CD4-positive, alpha-beta T cell treated with Interleukin-15 for 4 hours (primary cell): Measurements from ENCODE around the gene FARS2.

Source experiments
- DNase-seq: peaks from one replicate; pipeline ENCODE4 v3.0.0-alpha.2; 2020; ENCODE audit warnings: low spot score

The FARS2 gene

DNA sequence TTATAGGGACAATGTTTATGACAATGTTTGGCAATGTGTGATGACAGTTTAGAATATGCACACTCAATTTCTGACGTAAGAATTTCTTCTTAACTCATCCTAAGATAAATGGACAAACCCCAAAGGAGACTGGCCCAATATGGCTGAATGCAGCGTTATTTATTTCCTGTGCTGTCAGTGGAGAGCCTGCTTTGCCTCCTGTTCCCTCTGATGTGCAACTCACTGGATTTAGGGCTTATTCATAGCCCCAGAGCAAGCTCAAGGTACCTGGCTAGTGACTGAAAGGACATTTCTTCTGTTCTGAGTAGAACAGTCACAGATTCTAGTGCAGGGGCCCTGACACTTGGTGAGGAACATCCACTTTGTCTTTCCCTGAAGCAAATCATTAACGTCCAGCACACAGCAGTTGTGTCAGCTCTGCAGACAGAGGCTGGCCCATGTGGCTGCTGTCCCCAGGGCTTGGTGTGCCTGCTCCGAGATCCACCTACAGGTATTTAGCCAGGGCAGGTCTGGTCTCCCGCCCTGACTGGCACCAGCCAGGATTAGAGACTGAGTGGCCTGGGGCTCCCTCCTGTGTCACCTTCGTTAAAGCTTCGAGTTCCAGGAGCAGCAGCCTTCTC is 64.8 kb downstream of the FARS2 start:
- no peak for DNase-seq

- no peak for DNase-seq
Measured at GRCh38 chr6:5328800-5329199, 67.5 kb downstream of the FARS2 start.

DNA sequence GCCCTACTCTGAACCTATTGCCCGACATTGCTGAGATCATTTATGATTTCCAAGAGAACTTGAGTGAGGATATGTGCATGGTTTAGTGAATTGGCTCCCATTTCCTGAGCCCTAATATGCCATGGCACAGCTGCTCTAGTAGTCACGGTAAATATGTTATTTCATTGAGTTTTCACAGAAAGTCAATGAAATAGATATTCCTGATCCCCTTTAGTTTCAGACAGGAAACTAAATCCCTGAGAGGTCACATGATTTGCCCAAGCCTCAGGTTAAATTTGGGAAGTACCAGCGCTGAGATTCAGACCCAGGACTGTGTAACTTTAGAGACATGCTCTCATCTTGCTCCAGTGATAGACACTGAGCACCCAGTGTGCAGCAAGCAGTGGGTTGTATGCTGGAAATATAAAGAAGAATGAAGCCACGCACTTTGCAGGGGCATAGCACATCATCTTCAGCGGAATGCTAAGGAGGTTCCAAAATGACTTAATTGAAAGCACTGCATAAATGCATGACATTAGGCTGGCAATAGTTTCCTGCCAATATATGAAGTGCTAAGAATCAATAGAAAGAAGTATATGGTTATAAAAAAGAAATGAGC is 70.6 kb downstream of the FARS2 start:
- no peak for DNase-seq

- no peak for DNase-seq
Measured at GRCh38 chr6:5333658-5334057, 72.3 kb downstream of the FARS2 start.

DNA sequence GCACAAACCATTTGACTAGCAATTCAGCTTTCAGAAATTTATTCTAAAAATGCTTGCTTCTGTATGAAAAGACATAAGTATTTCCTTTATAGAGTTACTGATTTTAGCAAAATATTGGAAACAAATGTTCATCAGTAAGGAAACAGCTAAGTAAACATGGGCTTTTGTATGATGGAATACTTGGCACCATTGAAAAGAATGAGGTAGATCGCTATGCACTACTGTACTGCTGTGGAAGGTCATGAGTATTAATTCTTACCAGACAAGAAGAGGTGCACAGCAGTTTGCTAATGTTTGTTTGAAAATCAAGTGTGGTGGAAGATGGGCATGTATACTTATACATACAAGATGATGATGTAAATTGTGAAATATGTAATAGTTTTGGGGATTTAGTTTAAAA is 73.0 kb downstream of the FARS2 start:
- DNase-seq, result no peak

DNA sequence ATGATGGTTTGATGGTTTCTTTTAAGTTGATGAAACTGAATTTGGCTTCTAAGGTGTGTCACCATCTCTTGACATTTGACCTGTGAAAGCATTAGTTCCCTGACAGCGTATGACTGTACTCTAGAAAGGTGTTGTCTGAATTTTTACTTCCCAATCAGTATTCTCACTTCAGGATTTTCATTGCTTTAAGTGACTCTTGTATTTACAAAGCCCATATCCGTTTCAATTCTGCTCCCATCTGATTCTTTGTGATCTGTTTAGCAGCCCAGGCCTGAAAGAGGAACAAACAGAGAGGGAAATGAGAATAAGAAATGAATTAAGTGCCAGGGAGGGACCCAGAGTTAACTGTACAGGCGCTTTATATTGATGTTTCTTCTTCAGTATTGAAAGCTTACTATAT is 73.7 kb downstream of the FARS2 start:
- no peak for DNase-seq

DNA sequence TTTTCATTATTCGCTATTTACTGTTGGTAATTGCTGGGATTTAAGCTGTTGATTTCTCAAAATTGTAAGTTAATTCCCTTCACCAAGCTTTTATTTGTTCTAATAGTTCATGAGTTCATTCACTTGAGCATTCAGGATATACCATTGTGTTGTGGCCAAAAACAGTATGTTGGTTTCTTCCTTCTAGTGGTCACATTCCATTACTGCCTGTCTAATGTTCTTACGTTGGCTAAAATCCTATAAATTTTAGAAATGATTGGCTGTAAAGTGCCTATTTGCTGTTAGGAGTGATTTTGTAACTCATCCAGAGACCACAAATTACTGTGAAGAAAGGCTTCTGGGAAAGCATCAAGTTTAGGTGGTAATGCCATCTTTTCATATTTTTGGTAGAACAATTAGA is 76.3 kb downstream of the FARS2 start:
- DNase-seq, result no peak

- DNase-seq, result no peak
Measured at GRCh38 chr6:5338177-5338960, 77.1 kb downstream of the FARS2 start.

GRCh38 chr6:5339786-5340185 is 78.5 kb downstream of the FARS2 start:
- no peak for DNase-seq

DNA sequence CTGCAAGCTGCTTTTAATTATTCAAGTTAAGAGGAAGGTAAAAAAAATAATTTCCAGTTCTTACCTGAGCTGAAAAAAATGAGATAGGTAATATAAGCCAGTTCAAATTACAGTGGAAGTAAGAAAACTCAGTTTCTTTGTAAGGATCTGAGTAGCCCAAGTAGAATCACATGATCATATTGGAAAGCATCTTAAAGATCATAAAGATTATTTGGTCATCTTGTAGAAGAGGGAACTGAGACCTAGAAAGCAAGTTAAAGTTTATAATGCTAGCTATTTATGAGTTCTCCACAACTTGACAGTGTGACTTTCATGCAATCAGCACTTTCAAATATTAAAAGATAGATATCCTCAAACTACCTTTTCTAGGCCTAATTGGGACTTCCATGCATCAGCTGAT is 80.5 kb downstream of the FARS2 start:
- DNase-seq, result no peak

DNA sequence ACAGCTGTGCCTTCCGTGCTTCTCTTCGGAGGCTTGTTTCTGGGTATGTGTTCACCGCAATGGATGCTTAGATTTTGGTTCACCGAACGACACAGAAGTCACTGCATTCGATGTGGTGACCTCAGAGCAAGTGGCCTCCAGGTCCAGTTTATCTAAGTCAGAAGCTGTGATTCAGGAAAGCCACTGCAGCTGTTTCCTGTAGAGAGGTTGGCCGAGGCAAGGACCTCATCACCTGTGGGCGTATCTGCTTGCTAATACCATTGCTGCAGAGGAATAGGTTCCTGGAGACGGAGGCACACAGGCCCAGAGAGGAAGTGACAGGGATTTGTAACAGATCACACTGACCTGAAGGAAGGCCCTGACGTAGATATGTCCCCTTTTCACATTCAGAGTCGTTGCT is 82.7 kb downstream of the FARS2 start:
- no peak for DNase-seq

- DNase-seq, result no peak
Measured at GRCh38 chr6:5345324-5345723, 84.0 kb downstream of the FARS2 start.

DNA sequence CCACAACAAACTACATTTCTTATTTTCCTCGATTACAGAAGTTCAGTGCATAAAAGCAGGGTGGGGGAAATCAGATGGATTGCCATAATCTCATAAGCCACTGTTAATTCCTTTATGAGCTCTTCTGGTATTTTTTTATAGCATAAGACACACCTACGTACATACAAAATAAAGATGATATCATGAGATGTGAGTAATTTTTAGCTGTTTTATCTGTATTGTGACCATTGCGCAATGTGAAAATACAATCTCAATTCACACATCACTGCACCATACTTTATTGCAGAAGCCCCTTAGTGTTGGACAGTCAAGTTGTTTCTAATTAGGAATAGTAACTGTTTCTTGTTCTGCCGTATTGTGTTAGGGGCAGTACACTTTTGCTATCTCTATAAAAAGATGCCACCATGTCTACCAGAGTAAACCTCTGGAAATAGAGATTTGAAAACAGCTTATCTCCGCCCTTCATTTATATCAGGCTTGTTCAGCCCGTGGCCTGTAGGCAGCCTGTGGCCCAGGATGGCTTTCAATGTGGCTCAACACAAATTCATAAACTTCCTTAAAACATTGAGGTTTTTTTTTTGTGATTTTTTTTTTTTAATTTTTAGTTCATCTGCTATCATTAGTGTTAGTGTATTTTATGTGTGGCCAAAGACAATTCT is 90.4 kb downstream of the FARS2 start:
- no peak for DNase-seq

GRCh38 chr6:5353971-5354370 is 92.7 kb downstream of the FARS2 start:
- DNase-seq, result no peak

- no peak for DNase-seq
Measured at GRCh38 chr6:5357486-5357885, 96.2 kb downstream of the FARS2 start.

DNA sequence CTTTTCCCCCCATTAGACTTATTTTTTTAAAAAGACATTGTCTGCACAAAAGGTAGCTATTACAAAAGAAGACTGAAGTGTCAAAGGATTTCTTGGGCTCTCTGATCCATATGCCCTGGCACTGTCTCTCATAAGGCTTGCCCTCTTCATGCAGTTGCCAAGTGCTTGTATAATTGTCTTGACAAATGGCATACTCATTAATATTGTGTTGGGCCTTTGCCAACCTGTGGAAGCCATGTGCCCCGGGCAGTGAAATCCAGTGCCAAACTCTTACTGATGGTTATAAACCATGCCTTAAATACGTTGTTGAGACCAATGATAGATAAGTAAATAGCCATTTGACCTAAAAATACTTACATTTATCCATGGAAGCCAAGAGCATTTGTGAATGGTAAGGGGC is 98.1 kb downstream of the FARS2 start:
- DNase-seq, result no peak

GRCh38 chr6:5361396-5361795 is 100.1 kb downstream of the FARS2 start:
- no peak for DNase-seq

- DNase-seq, result no peak
Measured at GRCh38 chr6:5365436-5366195, 104.3 kb downstream of the FARS2 start.

DNA sequence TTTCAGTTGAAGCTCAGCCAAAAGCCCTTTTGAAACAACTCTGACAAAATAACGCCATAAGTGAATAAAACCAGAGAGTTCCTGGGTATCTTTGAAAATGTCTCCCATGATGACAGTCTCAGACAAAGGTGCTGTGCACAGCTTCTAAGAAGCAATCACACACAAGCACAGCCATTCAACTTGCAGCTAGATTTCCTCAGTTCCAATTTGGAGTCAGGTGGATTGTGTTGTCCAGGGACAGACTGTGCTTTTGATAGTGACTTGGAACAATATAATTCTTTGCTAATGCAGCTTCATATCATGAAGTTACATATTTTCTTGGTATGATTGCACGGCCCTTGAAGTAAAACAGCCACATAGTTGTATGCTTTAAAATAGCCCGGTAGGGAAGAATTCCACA is 105.6 kb downstream of the FARS2 start:
- no peak for DNase-seq

DNA sequence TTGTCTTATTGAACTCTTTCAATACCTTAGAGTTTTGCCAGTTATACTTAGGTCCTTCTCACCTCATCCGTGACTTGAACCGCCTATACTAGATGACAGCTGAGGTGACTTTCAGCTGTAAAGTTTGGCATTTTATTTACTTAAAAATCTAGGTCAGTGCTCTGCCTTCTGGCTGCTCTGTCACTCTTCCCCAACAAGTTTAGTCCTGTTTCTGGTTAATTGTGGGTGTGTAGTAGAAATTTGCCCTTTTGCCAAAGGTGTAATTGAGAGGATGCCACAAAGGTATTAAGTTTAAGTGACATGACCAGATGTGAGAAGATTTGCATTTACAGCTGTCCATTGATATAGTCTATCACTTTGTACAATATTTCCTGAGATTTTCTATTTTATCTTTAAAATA is 106.2 kb downstream of the FARS2 start:
- no peak for DNase-seq

DNA sequence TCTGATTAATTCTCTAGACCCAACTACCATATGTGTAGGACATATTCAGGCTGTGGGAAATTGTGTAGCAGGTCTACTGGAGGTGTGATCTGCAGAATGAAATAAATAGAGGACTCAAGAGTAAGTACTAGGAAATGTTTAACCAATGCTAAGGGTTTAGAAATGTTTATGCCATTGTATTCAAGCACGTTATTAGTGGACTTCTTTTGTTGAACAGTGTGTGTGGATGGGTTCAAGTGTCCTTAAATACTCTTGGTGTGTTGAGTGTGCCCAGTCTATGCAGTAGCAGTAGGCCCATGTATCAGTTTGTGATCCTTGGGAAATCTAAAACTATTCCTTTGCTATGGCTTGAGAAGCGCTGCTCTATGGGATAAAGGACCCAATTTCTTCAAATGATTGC is 112.1 kb downstream of the FARS2 start:
- no peak for DNase-seq

GRCh38 chr6:5378331-5378730 is 117.0 kb downstream of the FARS2 start:
- DNase-seq, result no peak
